ENCODE data around the gene MEA1.

The MEA1 gene

DNA sequence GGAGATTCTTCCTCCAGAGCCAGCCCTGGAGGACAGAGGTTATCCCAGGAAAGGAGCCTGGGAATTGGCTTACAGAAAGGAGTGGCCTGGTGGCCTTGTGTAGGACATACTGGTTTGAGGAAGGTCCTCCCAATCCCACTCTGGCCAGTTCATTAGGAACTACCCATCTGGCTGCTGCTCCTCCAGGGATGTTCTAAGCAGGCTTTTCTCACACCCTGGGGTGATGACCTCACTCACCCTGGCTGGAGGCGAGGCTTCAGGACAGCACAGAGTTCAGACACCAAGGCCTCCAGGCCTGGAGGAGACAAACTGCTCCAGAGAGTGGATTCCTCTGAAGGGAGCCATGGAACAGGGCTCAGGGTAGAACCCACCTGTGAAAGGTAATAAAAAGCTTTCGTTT, 44.3 kb downstream of the MEA1 start:
- DNase-seq, result no peak

GRCh38 chr6:42968783-42969182, 45.0 kb downstream of the MEA1 start:
- no peak for DNase-seq

GRCh38 chr6:42968126-42968701, 45.5 kb downstream of the MEA1 start:
- DNase-seq, result no peak

GRCh38 chr6:42967228-42967627, 46.5 kb downstream of the MEA1 start:
- DNase-seq, result no peak

- DNase-seq, result no peak
Observed at GRCh38 chr6:42966571-42966970, 47.2 kb downstream of the MEA1 start.

DNA sequence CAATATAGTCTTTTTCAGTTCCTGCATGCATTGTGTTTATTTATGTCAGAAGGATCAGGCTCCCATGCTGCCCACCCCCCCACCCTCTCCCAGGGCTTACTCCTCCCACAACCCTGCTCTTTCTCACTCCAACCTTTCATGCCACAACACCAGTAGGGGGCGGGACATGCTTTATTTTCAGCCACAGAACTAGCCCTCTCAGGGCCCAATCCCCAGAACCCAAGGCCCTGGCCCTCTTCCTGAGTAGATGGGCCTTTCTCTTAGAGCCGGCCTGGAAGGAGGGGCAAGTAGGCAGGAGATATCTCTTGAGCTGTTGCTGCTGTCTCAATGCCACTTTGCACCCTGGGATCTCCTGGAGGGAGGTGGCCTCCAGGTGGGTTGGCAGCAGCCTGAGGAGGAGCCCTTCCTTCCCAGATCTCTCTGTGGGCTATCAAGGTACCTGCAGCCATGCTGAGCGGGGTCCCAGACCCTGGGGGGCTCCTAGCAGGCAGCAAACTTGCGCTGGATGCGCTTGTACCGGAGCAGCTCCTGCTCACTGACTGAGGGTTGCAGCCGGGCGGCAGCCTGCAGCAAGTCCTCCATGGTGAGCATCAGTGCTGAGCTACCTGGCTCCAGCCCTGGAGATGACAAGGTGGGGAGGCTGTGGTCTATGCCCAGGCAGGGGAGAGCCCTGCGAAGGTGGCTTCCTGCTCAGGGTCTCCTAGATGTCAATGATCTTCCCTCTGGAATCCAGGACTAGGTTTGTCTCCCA, 49.7 kb downstream of the MEA1 start:
- peak; percentile 61 for DNase-seq

- DNase-seq, result no peak
Observed at GRCh38 chr6:42963179-42963854, 50.4 kb downstream of the MEA1 start.

DNA sequence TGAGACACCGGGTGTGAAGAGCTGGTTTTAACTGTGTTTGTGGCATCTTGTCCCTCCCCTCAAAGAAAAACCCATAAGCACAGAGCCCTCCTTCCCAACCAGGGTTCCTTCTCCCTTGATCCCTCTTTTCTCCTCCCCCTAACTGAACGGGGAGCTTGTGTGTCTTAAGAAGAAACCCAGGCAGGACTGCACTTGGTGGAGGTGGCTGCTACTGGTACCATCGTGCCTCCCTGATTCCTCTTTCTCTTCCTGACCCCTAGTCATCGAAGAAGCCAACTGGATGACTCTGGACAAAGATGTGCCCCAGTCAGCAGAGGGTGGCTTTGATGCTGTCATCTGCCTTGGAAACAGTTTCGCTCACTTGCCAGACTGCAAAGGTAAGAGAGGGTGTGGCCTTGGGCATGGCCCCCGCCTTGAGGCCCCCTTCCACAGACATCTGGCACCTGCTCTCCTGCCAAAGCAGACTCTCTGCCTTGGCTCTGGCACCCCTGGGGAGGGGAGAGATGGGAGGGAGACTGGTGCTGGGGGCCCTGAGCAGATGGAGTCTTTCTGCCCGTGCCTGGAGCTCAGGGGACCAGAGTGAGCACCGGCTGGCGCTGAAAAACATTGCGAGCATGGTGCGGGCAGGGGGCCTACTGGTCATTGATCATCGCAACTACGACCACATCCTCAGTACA, 51.1 kb downstream of the MEA1 start:
- no peak for DNase-seq

DNA sequence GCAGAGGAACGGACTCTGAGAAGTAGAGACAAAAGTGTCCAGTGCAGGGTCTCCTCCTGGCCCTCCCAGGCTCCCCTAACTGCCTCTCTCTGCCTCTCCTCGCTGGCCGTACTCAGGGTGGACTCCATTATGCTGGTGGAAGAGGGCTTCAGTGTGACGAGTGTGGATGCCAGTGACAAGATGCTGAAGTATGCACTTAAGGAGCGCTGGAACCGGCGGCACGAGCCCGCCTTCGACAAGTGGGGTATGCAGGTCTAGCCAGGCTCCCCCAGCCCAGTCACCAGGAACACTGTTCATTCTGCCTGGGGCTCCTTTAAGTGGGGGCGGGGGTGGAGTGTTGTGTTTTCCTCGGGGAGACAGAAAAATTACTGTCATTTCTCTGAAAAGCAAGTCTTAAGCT, 51.6 kb downstream of the MEA1 start:
- no peak for DNase-seq
